ENCODE measurements around the gene CMKLR1. TPM values are rescaled to one million over a fixed set of nuclear protein-coding genes. Genes with fewer than 3 reads are reported as not detected.

The CMKLR1 gene
- total and polyA plus RNA-seq, 4 donors = 0.67 to 13.7 (median 5.8) TPM

- TF ChIP-seq, protein P1, sequence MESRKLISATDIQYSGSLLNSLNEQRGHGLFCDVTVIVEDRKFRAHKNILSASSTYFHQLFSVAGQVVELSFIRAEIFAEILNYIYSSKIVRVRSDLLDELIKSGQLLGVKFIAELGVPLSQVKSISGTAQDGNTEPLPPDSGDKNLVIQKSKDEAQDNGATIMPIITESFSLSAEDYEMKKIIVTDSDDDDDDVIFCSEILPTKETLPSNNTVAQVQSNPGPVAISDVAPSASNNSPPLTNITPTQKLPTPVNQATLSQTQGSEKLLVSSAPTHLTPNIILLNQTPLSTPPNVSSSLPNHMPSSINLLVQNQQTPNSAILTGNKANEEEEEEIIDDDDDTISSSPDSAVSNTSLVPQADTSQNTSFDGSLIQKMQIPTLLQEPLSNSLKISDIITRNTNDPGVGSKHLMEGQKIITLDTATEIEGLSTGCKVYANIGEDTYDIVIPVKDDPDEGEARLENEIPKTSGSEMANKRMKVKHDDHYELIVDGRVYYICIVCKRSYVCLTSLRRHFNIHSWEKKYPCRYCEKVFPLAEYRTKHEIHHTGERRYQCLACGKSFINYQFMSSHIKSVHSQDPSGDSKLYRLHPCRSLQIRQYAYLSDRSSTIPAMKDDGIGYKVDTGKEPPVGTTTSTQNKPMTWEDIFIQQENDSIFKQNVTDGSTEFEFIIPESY (IDR thresholded peaks at IDR 0.05) = no peak
- TF ChIP-seq RAD21 (IDR thresholded peaks at IDR 0.05) (no peak), FOXA2 (IDR thresholded peaks at IDR 0.05) (no peak), EGR1 (IDR thresholded peaks at IDR 0.05; ENCODE audit: low read depth in 2 of 2) (no peak)
Observed at GRCh38 chr12:108358580-108358965, 19.5 kb upstream of the CMKLR1 start (continued).

DNA sequence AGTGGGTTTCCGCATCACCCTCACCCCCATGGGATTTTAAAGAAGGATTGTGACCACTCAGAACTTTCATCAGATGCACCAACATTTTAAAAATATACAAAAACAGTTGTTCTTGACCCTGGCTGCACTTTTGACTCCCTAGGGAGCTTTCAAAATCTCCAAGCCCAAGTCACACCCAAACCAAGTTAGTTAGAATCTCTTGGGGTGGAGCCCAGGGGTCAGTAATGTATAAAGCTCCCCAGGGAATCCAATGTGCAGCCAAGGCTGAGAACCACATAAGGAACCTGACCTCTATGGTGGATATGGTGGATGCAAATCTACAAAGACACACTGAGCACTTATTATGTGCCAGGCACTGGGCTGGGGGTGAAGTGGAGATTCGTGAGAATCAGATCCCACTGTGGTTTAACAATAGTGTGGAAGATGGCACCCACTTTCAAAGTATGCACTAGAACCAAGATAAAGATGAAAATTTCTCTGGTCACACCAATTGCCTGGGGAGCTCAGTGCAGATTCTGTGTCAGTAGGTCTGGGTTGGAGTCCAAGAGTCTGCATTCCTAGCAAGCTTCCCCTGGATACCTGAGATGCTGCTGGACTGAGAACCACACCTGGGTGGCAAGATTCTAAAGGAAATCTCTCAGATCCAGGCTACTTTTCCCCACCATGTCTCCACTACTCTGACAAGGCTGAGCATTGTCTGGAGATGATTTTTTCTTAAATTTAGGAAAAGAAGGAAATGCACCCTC lies 18.9 kb upstream of the CMKLR1 start:
- no peak overlapping the region for H3K9ac ChIP-seq (ENCODE audit: low read depth in 1 of 2, low read length in 2 of 2)
- no peak overlapping the region for H3K27ac ChIP-seq (ENCODE audit: low read depth in 1 of 2, low read length in 2 of 2)
- H3K9me3 ChIP-seq (ENCODE audit: control insufficient read depth in 4 of 4, low read length in 3 of 4) = no peaks in the 10 kb centered on the region
- no peak for DNase-seq (ENCODE audit: low spot score)
- H3K4me1 ChIP-seq (ENCODE audit: control insufficient read depth in 4 of 4, insufficient read depth in 4 of 4, low read length in 3 of 4) = no peaks in the 10 kb centered on the region
- no peaks in the 10 kb centered on the region for H3K36me3 ChIP-seq (ENCODE audit: control insufficient read depth in 4 of 4, insufficient read depth in 3 of 4, low read depth in 1 of 4, low read length in 3 of 4)
- H3K27me3 ChIP-seq (ENCODE audit: control insufficient read depth in 4 of 4, insufficient read depth in 4 of 4, low read length in 3 of 4) = no peaks in the 10 kb centered on the region
- no peak overlapping the region for H3K4me3 ChIP-seq (ENCODE audit: low read depth in 1 of 3, low read length in 3 of 3)
- WGBS = 86% methylated on average over 2 of the region's 2 CpGs
- TF ChIP-seq JUND (IDR thresholded peaks at IDR 0.05) (no peak), SP1 (IDR thresholded peaks at IDR 0.05) (no peak), GABPA (IDR thresholded peaks at IDR 0.05 in 1 of 2, conservative IDR thresholded peaks at IDR 0.05 in 1 of 2) (no peak), HNF4G (IDR thresholded peaks at IDR 0.05) (no peak), FOXA1 (IDR thresholded peaks at IDR 0.05) (no peak), HNF4A (conservative IDR thresholded peaks at IDR 0.05) (no peak), RXRA (IDR thresholded peaks at IDR 0.05) (no peak), TAF1 (conservative IDR thresholded peaks at IDR 0.05) (no peak), NR2F2 (IDR thresholded peaks at IDR 0.05) (no peak), RAD21 (IDR thresholded peaks at IDR 0.05) (no peak), FOXA2 (IDR thresholded peaks at IDR 0.05) (no peak), MAX (IDR thresholded peaks at IDR 0.05) (no peak)
- TF ChIP-seq, protein P2, sequence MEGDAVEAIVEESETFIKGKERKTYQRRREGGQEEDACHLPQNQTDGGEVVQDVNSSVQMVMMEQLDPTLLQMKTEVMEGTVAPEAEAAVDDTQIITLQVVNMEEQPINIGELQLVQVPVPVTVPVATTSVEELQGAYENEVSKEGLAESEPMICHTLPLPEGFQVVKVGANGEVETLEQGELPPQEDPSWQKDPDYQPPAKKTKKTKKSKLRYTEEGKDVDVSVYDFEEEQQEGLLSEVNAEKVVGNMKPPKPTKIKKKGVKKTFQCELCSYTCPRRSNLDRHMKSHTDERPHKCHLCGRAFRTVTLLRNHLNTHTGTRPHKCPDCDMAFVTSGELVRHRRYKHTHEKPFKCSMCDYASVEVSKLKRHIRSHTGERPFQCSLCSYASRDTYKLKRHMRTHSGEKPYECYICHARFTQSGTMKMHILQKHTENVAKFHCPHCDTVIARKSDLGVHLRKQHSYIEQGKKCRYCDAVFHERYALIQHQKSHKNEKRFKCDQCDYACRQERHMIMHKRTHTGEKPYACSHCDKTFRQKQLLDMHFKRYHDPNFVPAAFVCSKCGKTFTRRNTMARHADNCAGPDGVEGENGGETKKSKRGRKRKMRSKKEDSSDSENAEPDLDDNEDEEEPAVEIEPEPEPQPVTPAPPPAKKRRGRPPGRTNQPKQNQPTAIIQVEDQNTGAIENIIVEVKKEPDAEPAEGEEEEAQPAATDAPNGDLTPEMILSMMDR (IDR thresholded peaks at IDR 0.05; ENCODE audit: low read depth, low read length, missing input control) = no peak
- TF ChIP-seq, protein P1 (IDR thresholded peaks at IDR 0.05) = no peak
- TF ChIP-seq, protein P3, sequence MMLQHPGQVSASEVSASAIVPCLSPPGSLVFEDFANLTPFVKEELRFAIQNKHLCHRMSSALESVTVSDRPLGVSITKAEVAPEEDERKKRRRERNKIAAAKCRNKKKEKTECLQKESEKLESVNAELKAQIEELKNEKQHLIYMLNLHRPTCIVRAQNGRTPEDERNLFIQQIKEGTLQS (IDR thresholded peaks at IDR 0.05) = no peak
- TF ChIP-seq, protein P4, sequence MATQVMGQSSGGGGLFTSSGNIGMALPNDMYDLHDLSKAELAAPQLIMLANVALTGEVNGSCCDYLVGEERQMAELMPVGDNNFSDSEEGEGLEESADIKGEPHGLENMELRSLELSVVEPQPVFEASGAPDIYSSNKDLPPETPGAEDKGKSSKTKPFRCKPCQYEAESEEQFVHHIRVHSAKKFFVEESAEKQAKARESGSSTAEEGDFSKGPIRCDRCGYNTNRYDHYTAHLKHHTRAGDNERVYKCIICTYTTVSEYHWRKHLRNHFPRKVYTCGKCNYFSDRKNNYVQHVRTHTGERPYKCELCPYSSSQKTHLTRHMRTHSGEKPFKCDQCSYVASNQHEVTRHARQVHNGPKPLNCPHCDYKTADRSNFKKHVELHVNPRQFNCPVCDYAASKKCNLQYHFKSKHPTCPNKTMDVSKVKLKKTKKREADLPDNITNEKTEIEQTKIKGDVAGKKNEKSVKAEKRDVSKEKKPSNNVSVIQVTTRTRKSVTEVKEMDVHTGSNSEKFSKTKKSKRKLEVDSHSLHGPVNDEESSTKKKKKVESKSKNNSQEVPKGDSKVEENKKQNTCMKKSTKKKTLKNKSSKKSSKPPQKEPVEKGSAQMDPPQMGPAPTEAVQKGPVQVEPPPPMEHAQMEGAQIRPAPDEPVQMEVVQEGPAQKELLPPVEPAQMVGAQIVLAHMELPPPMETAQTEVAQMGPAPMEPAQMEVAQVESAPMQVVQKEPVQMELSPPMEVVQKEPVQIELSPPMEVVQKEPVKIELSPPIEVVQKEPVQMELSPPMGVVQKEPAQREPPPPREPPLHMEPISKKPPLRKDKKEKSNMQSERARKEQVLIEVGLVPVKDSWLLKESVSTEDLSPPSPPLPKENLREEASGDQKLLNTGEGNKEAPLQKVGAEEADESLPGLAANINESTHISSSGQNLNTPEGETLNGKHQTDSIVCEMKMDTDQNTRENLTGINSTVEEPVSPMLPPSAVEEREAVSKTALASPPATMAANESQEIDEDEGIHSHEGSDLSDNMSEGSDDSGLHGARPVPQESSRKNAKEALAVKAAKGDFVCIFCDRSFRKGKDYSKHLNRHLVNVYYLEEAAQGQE (IDR thresholded peaks at IDR 0.05) = no peak

Data from liver (tissue), 9 donors.